ENCODE measurements around the gene GIMAP6. TPM values are rescaled to one million over a fixed set of nuclear protein-coding genes. Genes with fewer than 3 reads are reported as not detected.

GIMAP6 gene
- total RNA-seq, 4 donors from 2014 or later, result 2.2 to 11.7 (median 6.9) TPM

- intact Hi-C loops (cut with DNase I; ENCODE audit: low total_unique reads) (no loop called here), in situ Hi-C loops (cut with MboI; ENCODE audit: low pct_ligation_motif_present in 1 of 4, low pct_unique_long_range_greater_than_20kb in 1 of 4, low sequenced_read_pairs in 3 of 4) (no loop called here)
- Histone ChIP-seq H3K4me3 (no peak overlapping the region), H3K27ac (no peak overlapping the region), H3K27me3 (no peaks in the 10 kb centered on the region), H3K9me3 (no peaks in the 10 kb centered on the region), H3K4me1 (no peaks in the 10 kb centered on the region), H3K36me3 (no peaks in the 10 kb centered on the region)
- 60 to 82% methylated on average over 1 to 3 of the region's 3 CpGs for WGBS, 2 donors (ENCODE audit: low coverage in 1 of 2)
- DNase-seq, result no peak
- no peak for TF ChIP-seq EP300 (IDR thresholded peaks at IDR 0.05; ENCODE audit: low read depth)
- TF ChIP-seq, protein P1, sequence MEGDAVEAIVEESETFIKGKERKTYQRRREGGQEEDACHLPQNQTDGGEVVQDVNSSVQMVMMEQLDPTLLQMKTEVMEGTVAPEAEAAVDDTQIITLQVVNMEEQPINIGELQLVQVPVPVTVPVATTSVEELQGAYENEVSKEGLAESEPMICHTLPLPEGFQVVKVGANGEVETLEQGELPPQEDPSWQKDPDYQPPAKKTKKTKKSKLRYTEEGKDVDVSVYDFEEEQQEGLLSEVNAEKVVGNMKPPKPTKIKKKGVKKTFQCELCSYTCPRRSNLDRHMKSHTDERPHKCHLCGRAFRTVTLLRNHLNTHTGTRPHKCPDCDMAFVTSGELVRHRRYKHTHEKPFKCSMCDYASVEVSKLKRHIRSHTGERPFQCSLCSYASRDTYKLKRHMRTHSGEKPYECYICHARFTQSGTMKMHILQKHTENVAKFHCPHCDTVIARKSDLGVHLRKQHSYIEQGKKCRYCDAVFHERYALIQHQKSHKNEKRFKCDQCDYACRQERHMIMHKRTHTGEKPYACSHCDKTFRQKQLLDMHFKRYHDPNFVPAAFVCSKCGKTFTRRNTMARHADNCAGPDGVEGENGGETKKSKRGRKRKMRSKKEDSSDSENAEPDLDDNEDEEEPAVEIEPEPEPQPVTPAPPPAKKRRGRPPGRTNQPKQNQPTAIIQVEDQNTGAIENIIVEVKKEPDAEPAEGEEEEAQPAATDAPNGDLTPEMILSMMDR (IDR thresholded peaks at IDR 0.05), result no peak
- TF ChIP-seq POLR2AphosphoS5 (IDR thresholded peaks at IDR 0.05), result no peak
- no peak for TF ChIP-seq POLR2A (IDR thresholded peaks at IDR 0.05)
Observed at GRCh38 chr7:150657526-150657925, 25.3 kb upstream of the GIMAP6 start.

DNA sequence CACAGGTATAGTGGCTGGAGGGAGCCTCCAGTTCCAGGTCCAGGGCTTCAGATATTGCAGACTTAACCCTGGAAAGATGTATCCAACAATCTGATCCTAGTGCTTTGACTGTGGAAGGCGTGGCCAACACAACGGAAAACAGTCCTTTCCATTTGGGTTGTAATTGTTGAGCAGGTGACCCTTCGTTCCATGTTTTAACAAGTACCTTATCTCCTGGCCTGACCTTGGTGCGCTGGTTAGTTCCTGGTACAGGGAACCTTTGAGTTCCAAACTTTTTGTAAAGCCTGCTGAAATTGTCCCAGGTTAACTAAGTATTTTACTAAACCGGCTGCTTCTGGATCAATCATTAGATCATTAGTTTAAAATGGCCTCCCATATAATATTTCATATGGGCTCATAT lies 23.9 kb upstream of the GIMAP6 start:
- H3K36me3 ChIP-seq, result no peaks in the 10 kb centered on the region
- no peaks in the 10 kb centered on the region for H3K4me1 ChIP-seq
- H3K27me3 ChIP-seq, result no peaks in the 10 kb centered on the region

GRCh38 chr7:150654692-150655091 lies 22.5 kb upstream of the GIMAP6 start:
- TF ChIP-seq POLR2AphosphoS5 (IDR thresholded peaks at IDR 0.05), result no peak
- TF ChIP-seq, protein P1 (IDR thresholded peaks at IDR 0.05), result no peak
- TF ChIP-seq POLR2A (IDR thresholded peaks at IDR 0.05), result no peak
- no peak for TF ChIP-seq EP300 (IDR thresholded peaks at IDR 0.05; ENCODE audit: low read depth)
- H3K27me3 ChIP-seq, result no peaks in the 10 kb centered on the region
- intact Hi-C loops (cut with DNase I; ENCODE audit: low total_unique reads), result no loop called here
- no peak for DNase-seq
- H3K4me3 ChIP-seq, result no peak overlapping the region
- 77 to 94% methylated on average over 2 of the region's 2 CpGs for WGBS, 2 donors (ENCODE audit: low coverage in 1 of 2)
- no peaks in the 10 kb centered on the region for H3K4me1 ChIP-seq
- in situ Hi-C loops (cut with MboI; ENCODE audit: low pct_ligation_motif_present in 1 of 4, low pct_unique_long_range_greater_than_20kb in 1 of 4, low sequenced_read_pairs in 3 of 4), result no loop called here
- H3K27ac ChIP-seq, result no peak overlapping the region
- no peaks in the 10 kb centered on the region for H3K9me3 ChIP-seq
- H3K36me3 ChIP-seq, result no peaks in the 10 kb centered on the region

More for the DNA sequence above, 23.9 kb upstream of the GIMAP6 start:
- H3K27ac ChIP-seq, result no peak overlapping the region
- no peaks in the 10 kb centered on the region for H3K9me3 ChIP-seq
- no peak for TF ChIP-seq EP300 (IDR thresholded peaks at IDR 0.05; ENCODE audit: low read depth)
- TF ChIP-seq POLR2A (IDR thresholded peaks at IDR 0.05), result no peak
- TF ChIP-seq, protein P1 (IDR thresholded peaks at IDR 0.05), result no peak
- no peak for TF ChIP-seq POLR2AphosphoS5 (IDR thresholded peaks at IDR 0.05)
- WGBS, 2 donors (ENCODE audit: low coverage in 1 of 2), result 53 to 84% methylated on average over 3 to 5 of the region's 5 CpGs
- in situ Hi-C loops (cut with MboI; ENCODE audit: low pct_ligation_motif_present in 1 of 4, low pct_unique_long_range_greater_than_20kb in 1 of 4, low sequenced_read_pairs in 3 of 4), result no loop called here
- H3K4me3 ChIP-seq, result no peak overlapping the region
- intact Hi-C loops (cut with DNase I; ENCODE audit: low total_unique reads), result no loop called here
- DNase-seq, result no peak

GRCh38 chr7:150649080-150649385 lies 16.8 kb upstream of the GIMAP6 start:
- intact Hi-C loops (cut with DNase I; ENCODE audit: low total_unique reads), result no loop called here
- Histone ChIP-seq H3K4me1 (no peaks in the 10 kb centered on the region), H3K27me3 (no peaks in the 10 kb centered on the region), H3K9me3 (no peaks in the 10 kb centered on the region), H3K36me3 (no peaks in the 10 kb centered on the region), H3K4me3 (no peak overlapping the region), H3K27ac (no peak overlapping the region)
- TF ChIP-seq POLR2AphosphoS5 (IDR thresholded peaks at IDR 0.05) (no peak), EP300 (IDR thresholded peaks at IDR 0.05; ENCODE audit: low read depth) (no peak), POLR2A (IDR thresholded peaks at IDR 0.05) (no peak)
- TF ChIP-seq, protein P1 (IDR thresholded peaks at IDR 0.05), result no peak
- 54 to 100% methylated on average over 1 to 3 of the region's 3 CpGs for WGBS, 2 donors (ENCODE audit: low coverage in 1 of 2)
- in situ Hi-C loops (cut with MboI; ENCODE audit: low pct_ligation_motif_present in 1 of 4, low pct_unique_long_range_greater_than_20kb in 1 of 4, low sequenced_read_pairs in 3 of 4), result no loop called here
- no peak for DNase-seq
